Hematopoietic multipotent progenitor cell (in vitro differentiated cells): ENCODE data around the gene APLF. TPM values are rescaled to one million over a fixed set of nuclear protein-coding genes. Genes with fewer than 3 reads are reported as not detected.
A peak's percentile ranks its signal among the peaks of the same experiment; 100 is the strongest.

Source experiments
- DNase-seq, 3 donors: peaks; one replicate each; pipeline ENCODE4 v3.0.0-alpha.2; 2011 to 2015; ENCODE audit warnings: low read depth in 2 of 3, low spot score in 2 of 3
- total RNA-seq: library from RNA; depleted of rRNA; stranded (reverse); fragments of >200 nt; gene quantifications from one replicate; pipeline ENCODE4 v1.2.3, GENCODE V29; 2012

The APLF gene
- 5.4 TPM for total RNA-seq

- DNase-seq, result peak; percentile 91 to 100 (median 99)
Observed at GRCh38 chr2:68467077-68467960, at the start of gene APLF, which contains the start of gene FBXO48. Gene APLF, plus strand, starts transcription at chr2:68467585. Its CDS starts 147 bp downstream, at chr2:68467732. Gene FBXO48, minus strand, starts transcription at chr2:68467294. Its CDS starts 2,149 bp downstream, at chr2:68465145.

GRCh38 chr2:68417926-68418325, 49.5 kb upstream of the APLF start:
- DNase-seq, result peak in 1 of 3 donors; percentile 25

DNA sequence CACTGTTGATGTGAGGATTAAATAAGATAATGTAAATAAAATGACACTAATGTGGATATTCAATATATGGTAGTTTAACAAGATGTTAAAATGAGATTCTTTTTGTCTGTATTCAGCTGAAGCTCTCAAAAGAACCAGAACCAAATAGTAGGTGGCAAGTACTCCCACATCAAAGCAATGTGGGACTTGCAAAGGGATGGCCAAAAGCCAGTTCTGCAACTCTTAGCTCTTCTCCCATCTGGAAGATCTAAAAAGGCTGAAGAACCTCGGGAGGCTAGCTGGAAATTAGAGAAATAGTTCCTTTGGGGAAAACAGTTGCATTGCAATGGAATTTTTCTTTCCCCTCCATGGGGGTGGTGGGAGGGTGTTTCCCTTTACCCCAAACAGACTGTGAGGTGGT, 49.0 kb upstream of the APLF start:
- DNase-seq, result no peak

GRCh38 chr2:68418855-68419254, 48.5 kb upstream of the APLF start:
- DNase-seq, result no peak

DNA sequence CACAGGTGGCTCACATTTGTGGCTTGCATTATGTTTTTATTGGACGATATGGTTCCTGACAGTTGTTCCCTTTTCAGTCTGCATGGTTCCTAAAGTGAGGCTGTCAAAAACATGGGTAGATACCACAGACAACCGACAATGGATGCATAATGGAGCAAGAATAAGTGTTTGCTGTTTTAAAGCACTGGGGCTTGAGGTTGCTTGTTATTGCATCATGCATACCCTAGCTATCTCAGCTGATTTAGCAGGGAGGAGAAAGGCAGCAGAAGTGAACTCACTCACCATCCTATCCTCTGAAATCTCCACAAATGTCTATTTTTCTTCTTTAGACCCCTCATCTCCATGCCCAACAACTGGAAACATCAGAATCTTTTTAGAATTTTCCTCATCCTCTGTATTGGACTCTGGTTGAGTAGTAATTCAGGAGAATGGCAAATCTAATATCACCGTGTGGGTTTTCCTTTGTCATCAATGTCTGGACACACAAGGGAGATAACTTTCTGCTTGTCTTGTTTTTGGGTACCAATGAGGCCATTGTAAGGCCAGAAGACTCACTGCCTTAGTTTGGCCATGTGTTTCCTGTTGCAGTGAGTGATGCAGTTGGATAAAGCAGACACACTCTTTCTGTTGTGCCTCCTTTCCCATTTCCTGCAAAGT, 47.0 kb upstream of the APLF start:
- no peak for DNase-seq

DNA sequence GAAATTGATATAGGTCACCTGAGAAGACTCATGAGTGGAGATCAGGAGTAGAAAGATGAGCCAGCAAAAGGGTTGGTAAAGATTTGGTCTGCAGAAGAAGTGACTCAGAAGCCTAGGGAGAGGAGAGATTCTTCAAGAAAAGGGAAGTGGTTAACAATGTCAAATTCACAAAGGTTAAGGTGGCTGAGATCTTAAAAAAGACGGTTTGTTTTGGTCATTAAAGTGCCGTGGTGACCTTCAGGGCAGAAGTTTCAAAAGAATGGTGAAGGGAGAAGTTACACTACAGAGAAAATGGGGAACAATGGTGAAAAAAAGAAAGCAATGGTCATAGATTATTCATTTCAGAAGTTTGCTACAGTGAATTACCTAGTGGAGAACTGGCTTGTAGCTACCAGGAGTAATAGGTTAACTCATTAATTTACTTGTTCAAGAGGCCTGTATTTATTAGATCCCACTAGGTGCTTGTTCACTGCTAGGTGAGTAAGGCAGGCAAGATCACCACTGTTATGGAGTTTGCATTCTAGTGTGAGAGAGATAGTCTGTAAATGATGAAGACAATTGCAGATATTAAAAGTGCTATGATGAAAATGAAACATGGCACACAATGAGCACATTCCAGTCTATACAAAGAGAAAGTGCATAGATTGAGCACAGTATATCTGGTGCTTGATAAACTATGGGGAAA, 43.3 kb upstream of the APLF start:
- DNase-seq, result peak in 2 of 3 donors; percentile 63 to 85

- no peak for DNase-seq
Observed at GRCh38 chr2:68425503-68425902, 41.9 kb upstream of the APLF start.

GRCh38 chr2:68426446-68426845, 40.9 kb upstream of the APLF start:
- DNase-seq, result no peak

- no peak for DNase-seq
Observed at GRCh38 chr2:68426848-68427579, 40.4 kb upstream of the APLF start.

GRCh38 chr2:68428126-68428525, 39.3 kb upstream of the APLF start:
- DNase-seq, result no peak

GRCh38 chr2:68428746-68429145, 38.6 kb upstream of the APLF start:
- no peak for DNase-seq

- no peak for DNase-seq
Observed at GRCh38 chr2:68429311-68429826, 38.0 kb upstream of the APLF start.

DNA sequence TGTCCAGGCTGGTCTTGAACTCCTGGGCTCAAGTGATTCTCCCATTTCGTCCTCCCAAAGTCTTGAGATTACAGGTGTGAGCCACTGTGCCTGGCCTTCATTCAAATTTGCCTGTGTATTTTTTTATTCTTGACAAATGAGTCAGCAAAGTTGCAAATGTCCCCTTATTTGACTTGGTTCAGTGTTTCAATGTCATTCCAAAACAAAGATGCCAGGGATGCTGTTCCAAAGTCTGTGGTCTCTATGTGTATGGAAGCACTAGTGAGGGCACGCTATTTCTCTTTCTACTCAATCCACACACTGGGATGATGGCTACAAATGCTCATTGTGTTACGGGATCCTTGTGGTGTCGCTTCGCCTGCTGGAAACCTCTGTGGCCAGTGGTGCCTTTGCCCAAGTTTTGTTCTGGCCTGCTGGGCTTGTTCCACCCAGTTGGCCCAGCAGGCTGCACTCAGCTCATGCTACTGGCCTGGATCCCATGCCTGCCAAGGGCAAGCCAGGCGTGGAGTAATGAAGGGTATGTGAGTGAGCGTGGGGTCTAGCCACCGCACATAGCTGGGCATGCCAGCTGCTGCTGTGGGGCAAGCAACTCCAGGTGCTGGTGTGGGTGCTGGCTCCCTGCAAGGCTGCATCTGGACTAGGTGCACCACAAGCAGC, 35.9 kb upstream of the APLF start:
- DNase-seq, result no peak

- no peak for DNase-seq
Observed at GRCh38 chr2:68432696-68433658, 34.4 kb upstream of the APLF start.

DNA sequence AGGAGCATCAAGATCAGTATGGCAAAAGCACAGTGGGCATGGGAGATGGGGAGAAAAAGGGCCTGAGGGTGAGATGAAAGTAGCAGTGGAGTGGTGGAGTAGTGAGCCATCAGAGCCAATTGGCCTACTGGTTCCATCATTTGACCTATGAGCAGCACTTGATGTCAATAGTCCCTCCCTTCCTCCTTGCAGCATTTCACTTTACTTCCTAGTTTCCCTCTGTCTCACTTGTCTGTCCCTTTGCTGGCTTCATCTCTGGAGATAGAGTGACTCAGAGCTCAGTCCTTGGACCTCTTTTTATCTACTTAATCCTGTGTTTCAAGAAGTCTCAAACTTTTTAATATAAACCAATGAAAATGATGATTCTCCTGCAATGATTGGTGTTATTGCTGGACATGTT, 32.4 kb upstream of the APLF start:
- DNase-seq, result no peak

GRCh38 chr2:68435615-68436014, 31.8 kb upstream of the APLF start:
- DNase-seq, result no peak

DNA sequence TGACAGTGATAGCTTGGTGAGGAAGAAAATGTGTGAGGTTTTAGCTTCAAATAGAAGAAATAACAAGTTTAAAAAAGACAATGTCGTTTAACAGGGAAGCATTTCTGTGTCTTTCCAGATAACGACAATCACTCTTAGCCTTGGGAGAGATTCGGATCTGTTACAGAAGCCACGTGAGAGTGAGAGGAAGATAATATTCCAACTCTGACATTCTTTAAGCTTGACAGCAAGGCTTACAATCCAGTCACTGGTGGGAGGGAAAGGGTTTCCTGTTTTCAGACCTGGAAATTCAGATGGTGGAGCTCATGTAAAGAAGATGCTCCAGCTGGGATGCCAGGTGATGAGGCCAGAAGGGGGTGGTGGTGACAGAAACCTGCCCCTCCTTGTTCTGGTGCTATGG, 31.1 kb upstream of the APLF start:
- no peak for DNase-seq

- DNase-seq, result no peak
Observed at GRCh38 chr2:68438455-68439303, 28.7 kb upstream of the APLF start.
